GM12891 (cell line): Measurements from ENCODE around the gene CCDC47.

Experiments used
- PAX5 ChIP-seq: IDR thresholded peaks from 2 replicates; pipeline ENCODE4 v1.6.1; 2011; ENCODE audit warnings: low read length, moderate library complexity, mild to moderate bottlenecking; ENCODE audit not compliant: insufficient read depth, severe bottlenecking
- POLR2A ChIP-seq: IDR thresholded peaks from 2 replicates; pipeline ENCODE4 v1.6.1; 2011; ENCODE audit warnings: low read depth, low read length, control low read depth
- POLR2AphosphoS5 ChIP-seq: IDR thresholded peaks from 2 replicates; pipeline ENCODE4 v1.6.1; 2011; ENCODE audit warnings: low read depth, low read length, control low read depth
- SPI1 ChIP-seq: IDR thresholded peaks from 2 replicates; pipeline ENCODE4 v1.6.1; 2011; ENCODE audit warnings: low read depth, low read length, control low read depth
- TAF1 ChIP-seq: IDR thresholded peaks from 2 replicates; pipeline ENCODE4 v1.6.1; 2011; ENCODE audit warnings: low read depth, low read length, control low read depth

- TF ChIP-seq POLR2A (no peak), POLR2AphosphoS5 (no peak), PAX5 (no peak), TAF1 (no peak), SPI1 (no peak)
These were observed 8.7 kb downstream of the CCDC47 start for GRCh38 chr17:63764716-63765115.
